Lung (tissue), 12 donors: Measurements from ENCODE around the gene ATAT1. TPM values are rescaled to one million over a fixed set of nuclear protein-coding genes. Genes with fewer than 3 reads are reported as not detected.
A peak's percentile ranks its signal among the peaks of the same experiment; 100 is the strongest.

Source experiments
- ATAC-seq: fragments of 200-7000 bp; cut with Tn5 transposase; one replicate; pipeline ENCODE4 v1.9.1; 2020; ENCODE audit warnings: moderate number of reproducible peaks; ENCODE audit not compliant: insufficient read depth, low FRiP score
- DNase-seq, 3 donors: peaks; one replicate each; pipeline ENCODE4 v3.0.0-alpha.2; 2013 to 2017
- H3K27ac ChIP-seq, 2 donors: one replicate each; pipeline ENCODE4 v1.5.1; 2013; ENCODE audit warnings: mild to moderate bottlenecking in 2 of 2, moderate library complexity in 2 of 2, control low read depth in 1 of 2, inconsistent platforms in 1 of 2, low read depth in 1 of 2, low read length in 1 of 2
- H3K27me3 ChIP-seq, 3 donors: one replicate each; pipeline ENCODE4 v1.5.1; 2013; ENCODE audit warnings: low read length in 2 of 3; ENCODE audit not compliant: control insufficient read depth in 3 of 3, insufficient read depth in 3 of 3
- H3K36me3 ChIP-seq, 4 donors: one replicate each; pipeline ENCODE4 v1.5.1; 2013; ENCODE audit warnings: low read length in 4 of 4, mild to moderate bottlenecking in 1 of 4, moderate library complexity in 1 of 4; ENCODE audit not compliant: control insufficient read depth in 4 of 4, insufficient read depth in 4 of 4
- H3K4me1 ChIP-seq, 5 donors: one replicate each; pipeline ENCODE4 v1.5.1; 2013; ENCODE audit warnings: low read length in 5 of 5, mild to moderate bottlenecking in 2 of 5, moderate library complexity in 1 of 5; ENCODE audit not compliant: control insufficient read depth in 5 of 5, insufficient read depth in 5 of 5
- H3K4me3 ChIP-seq: one replicate; pipeline ENCODE4 v1.5.1; 2013; ENCODE audit warnings: mild to moderate bottlenecking, control low read depth, moderate library complexity
- H3K9ac ChIP-seq, 2 donors: one replicate each; pipeline ENCODE4 v1.5.1; 2013; ENCODE audit warnings: low read length in 2 of 2, control low read depth in 1 of 2; ENCODE audit not compliant: insufficient read depth in 1 of 2
- H3K9me3 ChIP-seq, 4 donors: one replicate each; pipeline ENCODE4 v1.5.1; 2013; ENCODE audit warnings: low read length in 3 of 4, mild to moderate bottlenecking in 1 of 4, moderate library complexity in 1 of 4; ENCODE audit not compliant: control insufficient read depth in 4 of 4, insufficient read depth in 3 of 4
- WGBS, 2 donors: extraction: QIAGEN DNeasy Blood & Tissue Kit; methylation state at CpG; one replicate each; pipeline ENCODE4 v1.1.7; 2013; 5-methylcytosine and 5-hydroxymethylcytosine counted together
- polyA plus RNA-seq, 2 donors: library from polyadenylated mRNA; stranded (reverse); fragments of 200-250 nt; gene quantifications; one replicate each; pipeline ENCODE4 v1.2.1, GENCODE V29; 2013
- total RNA-seq, 2 donors: library from RNA; depleted of rRNA in 1 of 2; stranded (reverse); fragments of >200 nt in 1 of 2; gene quantifications; one replicate each; pipeline ENCODE4 v1.2.1, GENCODE V29; 2014 to 2021
- TF ChIP-seq, protein P1 (sequence below): IDR thresholded peaks from 2 replicates; pipeline ENCODE4 v1.5.1; 2012; ENCODE audit warnings: mild to moderate bottlenecking; ENCODE audit errors: control extremely low read depth, extremely low read depth
- donor health status: control.
- donor health status: control.
- donor health status: Bipolar disorder and iron deficiency.
- donor health status: healthy.
- donor health status: DM: yes; HTN: yes; CAD: no.

Gene ATAT1
- total and polyA plus RNA-seq, 4 donors: 5.5 to 13.3 (median 7.9) TPM

DNA sequence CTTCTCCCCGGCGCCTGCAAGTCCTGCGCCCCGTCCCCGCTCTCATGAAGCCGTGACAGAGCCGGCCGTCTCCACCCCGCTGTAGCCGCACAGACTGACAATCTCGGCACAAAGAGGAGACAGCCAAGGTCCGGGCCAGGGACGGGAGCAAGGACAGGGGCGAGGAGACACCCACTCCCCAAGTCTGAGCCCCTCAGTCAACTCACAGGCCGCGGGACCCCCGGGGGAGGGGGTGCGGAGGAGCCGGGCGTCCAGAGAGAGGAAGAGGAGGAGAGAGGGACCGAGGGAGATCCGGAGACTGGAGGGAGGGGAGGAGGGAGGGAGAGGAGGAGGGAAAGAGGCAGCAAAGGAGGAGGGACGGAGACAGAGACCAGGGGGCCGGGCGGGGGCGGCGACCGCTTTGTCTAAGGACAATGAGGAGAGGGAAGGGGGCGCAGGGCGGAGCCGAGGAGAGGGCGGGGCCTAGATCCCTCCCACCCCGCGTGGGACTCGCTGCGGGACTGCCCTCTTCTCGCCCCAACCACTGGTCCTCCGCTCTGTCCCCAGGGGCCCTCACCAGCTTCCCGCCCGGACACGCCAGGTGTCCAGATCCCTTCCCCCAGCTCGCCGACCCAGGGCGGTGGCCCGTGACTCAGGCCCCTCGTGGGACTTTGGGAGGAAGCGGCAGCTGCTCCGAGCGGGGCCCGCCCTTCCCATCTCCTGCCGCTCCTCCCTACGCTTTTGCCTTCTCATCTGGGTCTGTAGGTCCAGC is 60.4 kb downstream of the ATAT1 start:
- Histone ChIP-seq H3K4me1 (peaks cover 0 to 76% (median 25%) of the 10 kb centered on the region in 5 donors), H3K4me3 (peak overlapping the region; percentile 66), H3K9me3 (no peaks in the 10 kb centered on the region), H3K27me3 (no peaks in the 10 kb centered on the region), H3K36me3 (peaks cover 0 to 13% (median 2%) of the 10 kb centered on the region in 4 donors), H3K27ac (peak overlapping the region; percentile 95 to 98), H3K9ac (peak overlapping the region in 1 of 2 donors; percentile 60)
- peak; percentile 94 to 98 (median 95) for DNase-seq
- ATAC-seq: peak; percentile 63
- TF ChIP-seq, protein P1, sequence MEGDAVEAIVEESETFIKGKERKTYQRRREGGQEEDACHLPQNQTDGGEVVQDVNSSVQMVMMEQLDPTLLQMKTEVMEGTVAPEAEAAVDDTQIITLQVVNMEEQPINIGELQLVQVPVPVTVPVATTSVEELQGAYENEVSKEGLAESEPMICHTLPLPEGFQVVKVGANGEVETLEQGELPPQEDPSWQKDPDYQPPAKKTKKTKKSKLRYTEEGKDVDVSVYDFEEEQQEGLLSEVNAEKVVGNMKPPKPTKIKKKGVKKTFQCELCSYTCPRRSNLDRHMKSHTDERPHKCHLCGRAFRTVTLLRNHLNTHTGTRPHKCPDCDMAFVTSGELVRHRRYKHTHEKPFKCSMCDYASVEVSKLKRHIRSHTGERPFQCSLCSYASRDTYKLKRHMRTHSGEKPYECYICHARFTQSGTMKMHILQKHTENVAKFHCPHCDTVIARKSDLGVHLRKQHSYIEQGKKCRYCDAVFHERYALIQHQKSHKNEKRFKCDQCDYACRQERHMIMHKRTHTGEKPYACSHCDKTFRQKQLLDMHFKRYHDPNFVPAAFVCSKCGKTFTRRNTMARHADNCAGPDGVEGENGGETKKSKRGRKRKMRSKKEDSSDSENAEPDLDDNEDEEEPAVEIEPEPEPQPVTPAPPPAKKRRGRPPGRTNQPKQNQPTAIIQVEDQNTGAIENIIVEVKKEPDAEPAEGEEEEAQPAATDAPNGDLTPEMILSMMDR: no peak
- WGBS, 2 donors: 1% methylated on average over 47 to 52 of the region's 52 CpGs

DNA sequence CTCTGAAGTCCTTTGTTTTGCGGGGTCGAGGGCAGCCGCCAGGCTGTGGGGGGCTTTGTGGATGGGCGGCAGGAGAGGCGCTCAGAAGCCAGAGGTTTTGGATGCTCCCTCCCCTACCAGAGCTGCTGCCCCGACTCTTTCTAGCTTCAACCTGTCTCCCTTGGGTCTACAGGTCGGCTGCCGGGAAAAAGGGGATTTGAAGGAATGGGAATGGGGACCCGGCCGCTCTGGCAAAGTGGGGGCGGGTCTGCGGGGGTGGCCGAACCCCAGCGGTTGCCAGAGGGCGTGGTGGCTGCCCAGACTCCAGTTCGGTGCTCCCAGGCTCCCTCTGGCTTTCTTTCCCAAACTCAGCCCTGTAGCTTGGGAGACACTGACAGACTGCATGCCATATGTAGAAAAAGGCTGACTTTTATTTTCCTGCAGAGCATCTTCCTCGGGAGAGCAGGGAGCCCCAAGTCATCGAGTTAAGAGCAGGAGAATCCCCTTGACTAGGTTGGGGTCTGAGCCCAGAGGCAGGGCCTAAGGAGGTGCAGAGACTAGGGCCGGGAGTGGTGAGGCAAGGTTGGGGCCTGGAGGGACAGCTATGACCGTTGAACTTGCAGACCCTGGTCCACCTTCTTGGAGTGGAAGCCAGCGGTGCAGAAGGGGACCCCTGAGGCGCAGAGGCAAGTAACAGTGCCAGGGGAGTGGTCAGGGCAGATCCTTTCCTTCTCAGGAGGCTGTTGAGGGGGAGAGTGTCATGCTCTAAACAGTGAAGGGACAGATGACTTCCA is 61.2 kb downstream of the ATAT1 start:
- peak; percentile 61 to 74 (median 64) for DNase-seq
- TF ChIP-seq, protein P1: no peak
- H3K27me3 ChIP-seq: no peaks in the 10 kb centered on the region
- peak overlapping the region; percentile 95 to 98 for H3K27ac ChIP-seq
- no peaks in the 10 kb centered on the region for H3K9me3 ChIP-seq
- no peak for ATAC-seq
- 19 to 22% methylated on average over 22 of the region's 22 CpGs for WGBS, 2 donors
- peak overlapping the region; percentile 66 for H3K4me3 ChIP-seq
- peak overlapping the region in 1 of 2 donors; percentile 26 for H3K9ac ChIP-seq
- peaks cover 0 to 13% (median 2%) of the 10 kb centered on the region in 4 donors for H3K36me3 ChIP-seq
- peaks cover 0 to 68% (median 25%) of the 10 kb centered on the region in 5 donors for H3K4me1 ChIP-seq

DNA sequence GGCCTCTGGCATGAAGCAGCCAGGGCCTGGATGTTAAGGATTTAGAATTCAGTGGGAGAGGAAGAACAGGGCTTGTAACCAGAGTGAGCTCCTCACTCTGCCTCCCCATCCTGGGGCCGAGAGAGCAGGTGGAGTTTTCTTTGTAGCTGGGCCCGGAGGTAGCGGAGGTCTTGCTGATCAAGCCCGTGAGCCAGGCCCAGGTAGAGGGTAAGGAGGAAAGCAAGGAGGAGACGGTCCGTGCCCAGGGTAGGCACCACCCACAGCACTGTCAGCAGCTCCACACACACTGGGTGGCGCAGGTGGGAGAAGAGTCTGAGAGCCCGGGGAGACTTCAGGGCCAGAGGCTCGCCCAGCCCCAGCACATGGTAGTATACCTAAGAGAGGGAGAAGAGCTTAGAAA is 61.9 kb downstream of the ATAT1 start:
- DNase-seq (no peak), ATAC-seq (no peak)
- no peaks in the 10 kb centered on the region for H3K27me3 ChIP-seq
- H3K9me3 ChIP-seq: no peaks in the 10 kb centered on the region
- 92% methylated on average over 9 of the region's 9 CpGs for WGBS, 2 donors
- H3K4me1 ChIP-seq: peaks cover 0 to 61% (median 25%) of the 10 kb centered on the region in 5 donors
- H3K9ac ChIP-seq: peak overlapping the region in 1 of 2 donors; percentile 26
- H3K4me3 ChIP-seq: no peak overlapping the region
- H3K36me3 ChIP-seq: peaks cover 0 to 9% (median 2%) of the 10 kb centered on the region in 4 donors
- TF ChIP-seq, protein P1: no peak
- H3K27ac ChIP-seq: peak overlapping the region; percentile 95 to 98
